Activated gamma-delta T cell treated with anti-CD3 and anti-CD28 coated beads, Interleukin-2, amount 50 U/mL, for 16 hours (primary cell): ENCODE measurements around the gene NHERF2.

Experiments
- DNase-seq: peaks from one replicate; pipeline ENCODE4 v3.0.0-alpha.2; 2020; ENCODE audit warnings: low read depth

Gene NHERF2

DNA sequence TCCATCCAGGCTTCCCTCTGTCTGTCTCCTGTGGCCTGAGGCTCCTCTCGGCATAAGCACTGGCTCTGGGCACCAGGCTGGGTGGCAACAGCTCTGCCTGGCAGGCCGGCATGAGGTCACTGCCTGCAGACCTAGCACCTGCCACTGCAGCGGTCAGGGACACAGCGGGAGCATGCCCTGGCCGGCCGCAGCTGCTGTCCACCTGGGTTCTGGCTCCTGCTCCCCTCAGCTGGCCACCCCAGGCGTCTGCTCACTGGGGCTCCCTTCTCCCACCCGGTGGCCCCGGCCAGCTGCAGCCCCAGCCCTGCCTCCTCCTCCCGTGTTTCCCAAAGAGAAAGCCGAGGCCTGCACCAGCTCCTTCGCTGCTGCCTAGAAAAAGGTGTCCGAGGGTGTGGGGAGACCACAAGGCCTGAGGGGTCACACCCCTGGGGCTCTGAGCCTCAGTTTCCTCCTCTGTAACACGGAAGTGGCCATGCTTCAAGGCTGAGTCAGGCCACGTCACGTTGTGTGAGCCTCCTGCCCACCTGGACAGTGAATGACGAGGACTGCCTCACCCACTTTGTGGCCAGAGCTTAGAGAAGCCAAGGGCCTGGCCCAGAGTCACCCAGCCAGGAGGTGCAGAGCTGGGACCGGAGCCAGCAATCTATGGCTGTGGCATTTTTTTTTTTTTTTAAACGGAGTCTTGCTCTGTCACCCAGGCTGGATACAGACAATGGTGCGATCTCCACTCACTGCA, 14.3 kb downstream of the NHERF2 start:
- DNase-seq = no peak

DNA sequence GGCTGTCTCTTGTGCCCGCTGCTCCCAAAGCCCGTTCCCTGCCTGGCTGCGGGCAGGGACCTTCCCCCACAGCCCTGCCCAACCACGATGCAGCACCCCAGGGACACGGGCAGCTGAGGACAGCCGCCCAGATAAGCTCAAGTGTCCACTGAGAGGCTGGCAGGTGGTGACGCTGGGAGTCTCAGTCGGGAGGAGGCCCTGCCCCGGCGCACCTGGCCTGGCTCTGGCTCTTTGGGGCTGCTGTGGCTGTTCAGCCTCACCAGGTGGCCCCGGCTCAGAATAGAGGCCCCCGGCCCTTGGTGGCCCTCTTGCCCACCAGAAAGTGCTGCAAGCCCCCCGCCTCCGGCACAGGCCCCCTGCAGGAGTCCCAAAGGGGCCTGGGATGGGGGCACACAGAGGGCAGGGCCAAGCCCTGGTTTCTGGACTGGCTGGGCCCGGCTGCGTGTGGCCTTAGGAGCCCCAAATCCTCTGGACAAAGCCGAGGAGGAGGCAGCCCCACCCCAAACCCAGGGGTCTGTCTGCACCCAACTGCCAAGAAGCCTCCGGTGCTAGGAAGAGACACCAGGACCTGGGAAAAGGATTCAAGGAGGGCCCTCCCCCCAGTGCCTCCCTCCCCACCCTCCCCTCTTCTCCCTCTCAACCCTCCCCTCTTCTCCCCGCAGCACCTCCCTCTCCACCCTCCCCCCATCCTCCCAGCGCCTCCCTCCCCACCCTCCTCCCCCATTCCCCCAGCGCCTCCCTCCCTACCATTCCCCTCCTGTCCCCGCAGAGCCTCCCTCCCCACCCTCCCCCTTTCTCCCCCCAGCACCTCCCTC, 15.7 kb downstream of the NHERF2 start:
- DNase-seq = no peak

DNA sequence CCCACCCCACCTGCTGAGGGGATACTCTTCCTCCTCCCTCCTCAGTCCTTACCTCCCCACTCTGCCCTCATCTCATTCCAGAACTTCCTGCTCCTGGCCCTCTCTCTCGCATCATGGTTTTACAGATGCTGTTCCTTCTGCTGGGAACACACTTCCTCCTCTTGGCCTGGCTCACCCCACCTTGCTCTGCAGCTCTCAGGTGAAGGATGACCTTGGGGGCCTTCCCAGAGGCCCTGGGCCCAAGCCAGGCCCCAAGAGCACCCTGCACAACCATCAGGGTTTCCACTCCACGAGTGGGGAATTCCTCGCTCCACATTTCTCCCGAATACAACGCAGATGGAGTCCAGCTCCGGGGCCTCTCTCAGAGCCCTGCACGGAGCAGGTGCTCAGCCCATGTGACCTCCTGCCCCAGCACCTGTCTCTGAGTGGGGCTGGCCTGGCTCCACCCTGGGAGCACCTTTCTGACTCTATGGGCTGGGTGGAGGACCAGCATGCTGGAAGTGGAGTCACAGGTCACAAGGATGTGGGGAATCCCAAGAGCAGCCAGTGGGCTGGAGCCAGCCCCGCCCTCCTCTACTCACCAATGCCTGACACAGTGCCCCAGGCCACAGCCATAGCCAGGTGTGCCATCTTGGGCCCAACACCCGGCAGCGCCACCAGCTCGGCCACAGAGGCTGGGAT, 16.4 kb downstream of the NHERF2 start:
- no peak for DNase-seq

DNA sequence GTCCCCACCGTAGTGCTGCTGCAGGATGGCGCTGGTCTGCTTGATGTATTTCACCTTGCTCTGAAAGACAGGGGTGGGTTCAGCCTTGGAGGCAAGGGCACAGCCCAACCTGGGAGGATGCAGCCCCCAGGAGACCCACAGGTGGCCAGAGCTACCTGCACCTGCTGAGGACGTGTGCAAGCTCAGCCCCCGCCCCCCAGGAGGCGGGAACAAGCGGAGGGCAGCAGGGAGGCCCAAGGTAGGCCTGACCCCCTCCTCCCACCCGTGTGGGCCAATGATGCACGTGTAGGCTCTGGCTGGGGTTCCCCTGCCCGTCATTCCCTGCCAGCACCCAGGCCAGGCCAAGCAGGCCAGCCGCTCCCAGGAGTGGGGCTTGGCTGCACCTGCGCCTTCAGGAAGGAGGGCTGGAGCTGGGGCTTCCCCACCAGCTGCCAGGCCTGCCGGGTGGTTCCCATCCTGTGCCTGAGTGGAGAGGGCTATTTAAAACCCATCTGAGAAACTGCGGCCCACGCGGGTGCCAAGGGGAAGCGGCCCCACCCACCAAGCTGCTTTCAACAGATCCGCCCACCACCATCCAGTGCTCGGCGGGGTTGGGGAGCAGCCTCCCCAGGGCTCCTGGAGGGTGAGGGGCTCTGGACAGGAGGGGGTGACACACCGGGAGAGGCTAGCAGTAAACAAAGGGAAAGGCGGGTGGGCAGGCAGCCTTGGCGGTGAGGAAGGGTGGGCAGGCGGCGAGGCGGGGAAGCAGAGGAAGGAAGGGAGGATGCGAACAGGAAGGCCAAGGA, 17.2 kb downstream of the NHERF2 start:
- DNase-seq = no peak

DNA sequence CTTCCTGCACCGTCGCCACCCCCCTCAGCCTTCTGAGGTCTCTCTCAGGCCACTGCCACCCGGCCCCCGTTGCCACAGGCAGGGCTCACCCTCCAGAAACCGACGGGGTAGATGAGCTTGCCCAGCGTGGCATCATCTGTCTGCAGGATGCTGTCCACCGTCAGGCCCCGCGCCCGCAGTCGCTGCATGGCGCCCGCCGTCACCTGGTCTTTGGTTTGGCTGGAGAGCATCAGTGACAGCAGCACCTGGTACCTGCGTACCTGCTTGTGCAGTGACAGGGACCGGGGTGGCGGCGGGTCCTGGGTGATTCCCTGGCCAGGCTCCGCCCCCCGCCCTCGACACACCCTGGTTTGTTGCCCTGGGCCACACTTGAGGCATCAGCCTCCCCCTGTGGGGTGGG, 17.8 kb downstream of the NHERF2 start:
- no peak for DNase-seq

DNA sequence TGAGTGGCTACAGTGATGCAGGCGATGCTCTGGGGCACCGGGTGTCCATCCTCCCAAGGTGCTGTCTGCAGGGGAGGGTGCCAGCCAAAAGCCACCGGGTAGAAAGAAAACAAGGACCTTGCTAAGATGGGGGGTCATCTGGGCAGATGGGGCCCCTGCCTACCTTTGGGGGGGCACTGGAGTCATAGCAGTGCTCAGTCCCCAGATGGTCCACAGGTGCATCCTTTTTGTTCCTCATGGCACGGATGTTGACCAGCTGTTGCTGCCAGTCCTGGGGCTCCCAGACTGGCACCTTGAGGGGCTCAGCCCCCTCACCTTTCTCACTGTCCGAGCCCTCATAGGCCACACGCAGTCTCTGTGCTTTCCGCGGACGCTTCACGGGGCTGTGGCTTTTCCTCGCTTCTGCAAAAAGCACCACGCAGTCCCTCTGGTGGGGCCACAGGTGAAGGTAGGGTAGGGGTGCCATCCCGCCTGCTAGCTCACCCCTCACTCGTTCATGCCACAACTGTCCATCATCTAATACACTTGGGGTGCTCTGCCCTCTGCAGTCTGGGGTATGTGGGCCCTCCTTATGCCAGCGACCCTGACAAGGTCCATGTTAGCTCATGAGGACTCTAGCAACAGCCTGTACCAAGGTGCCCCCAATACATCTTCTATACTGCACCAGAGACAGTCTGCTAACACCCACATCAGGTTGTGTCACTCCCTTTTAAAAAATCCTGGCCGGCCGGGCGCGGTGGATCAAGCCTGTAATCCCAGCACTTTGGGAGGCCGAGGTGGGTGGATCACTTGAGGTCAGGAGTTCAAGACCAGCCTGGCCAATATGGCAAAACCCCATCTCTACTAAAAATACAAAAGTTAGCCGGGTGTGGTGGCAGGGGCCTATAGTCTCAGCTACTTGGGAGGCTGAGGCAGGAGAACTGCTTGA, 19.5 kb downstream of the NHERF2 start:
- DNase-seq = no peak

DNA sequence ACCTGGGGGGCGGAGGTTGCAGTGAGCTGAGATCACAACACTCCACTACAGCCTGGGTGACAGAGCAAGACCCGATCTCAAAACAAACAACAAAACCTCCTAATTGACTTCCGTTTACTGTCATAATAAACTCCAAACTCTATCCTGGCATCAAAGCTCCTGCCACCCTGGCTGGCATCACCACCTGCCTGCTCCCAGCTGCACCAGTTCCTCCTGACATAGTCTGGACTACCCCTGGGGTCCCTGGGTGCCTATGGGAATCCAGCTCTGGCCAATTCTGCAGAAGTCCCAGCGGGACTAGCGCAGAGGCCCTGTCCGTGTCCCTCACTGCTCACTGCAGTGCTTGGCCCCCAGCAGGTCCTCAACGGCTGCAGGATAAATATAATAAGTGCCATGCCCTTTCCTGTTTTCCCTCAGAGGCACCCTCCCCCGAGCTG, 20.2 kb downstream of the NHERF2 start:
- no peak for DNase-seq

DNA sequence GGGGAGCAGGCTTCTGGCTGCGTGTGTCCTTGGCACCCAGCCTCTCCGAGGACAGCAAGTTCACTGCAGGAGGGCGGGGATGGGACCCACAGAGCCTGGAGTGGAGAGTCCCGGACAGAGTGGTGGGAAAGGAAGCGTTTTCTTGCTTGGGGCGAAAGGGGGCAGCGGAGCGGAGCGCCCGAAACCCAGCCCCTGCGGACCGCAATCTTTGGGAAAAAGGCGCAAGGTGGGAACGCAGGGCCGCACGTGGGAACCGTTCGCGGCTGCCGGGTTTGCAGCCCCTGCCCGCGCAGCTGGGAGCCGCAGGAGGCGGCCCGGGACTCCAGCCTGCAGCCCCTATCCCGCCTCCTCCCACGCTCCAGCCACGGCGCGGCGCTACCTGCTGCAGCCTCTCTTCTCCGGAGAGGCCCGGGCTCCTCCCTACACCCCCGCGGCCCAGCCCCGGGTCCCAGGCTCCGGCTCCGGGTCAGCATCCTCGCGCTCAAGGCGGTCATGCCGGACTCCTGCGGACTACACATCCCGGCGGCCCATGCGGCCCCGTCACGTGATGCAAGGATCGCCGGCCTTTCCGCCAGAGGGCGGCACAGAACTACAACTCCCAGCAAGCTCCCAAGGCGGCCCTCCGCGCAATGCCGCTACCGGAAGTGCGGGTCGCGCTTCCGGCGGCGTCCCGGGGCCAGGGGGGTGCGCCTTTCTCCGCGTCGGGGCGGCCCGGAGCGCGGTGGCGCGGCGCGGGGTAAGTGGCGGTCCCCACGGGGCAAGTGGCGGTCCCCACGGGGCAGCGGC, 20.8 kb downstream of the NHERF2 start, which contains the start of the genes NTHL1 and TSC2:
Gene NTHL1, minus strand, starts transcription at position 505 of the 786 bp plus-strand sequence. Its CDS starts 11 bp downstream, at position 494.
Gene TSC2, plus strand, starts transcription at position 656 of the 786 bp plus-strand sequence. CDS start 631 bp downstream, outside the sequence.
- DNase-seq = peak; percentile 90

DNA sequence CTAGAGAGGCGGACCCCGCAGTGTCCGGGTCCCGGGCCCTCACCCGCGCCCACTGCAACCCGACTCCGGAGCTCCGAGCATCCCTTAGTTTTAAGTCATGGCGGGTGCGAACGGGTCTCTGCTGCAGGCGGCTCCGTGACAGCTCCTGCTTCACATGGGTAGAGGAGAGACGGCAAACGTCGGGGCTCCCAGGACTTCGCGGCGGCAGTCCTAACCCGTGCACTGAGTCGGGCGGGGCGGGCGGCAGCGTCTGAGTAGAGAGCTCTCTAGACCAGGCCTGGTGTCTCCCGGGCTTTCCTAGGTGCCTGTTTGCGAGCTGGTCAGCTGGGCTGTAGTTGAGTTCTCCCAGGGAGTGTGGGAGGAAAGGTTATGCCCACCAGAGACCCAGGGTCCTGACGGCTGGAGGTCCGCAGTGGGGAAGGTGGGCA, 21.4 kb downstream of the NHERF2 start:
- DNase-seq = no peak

DNA sequence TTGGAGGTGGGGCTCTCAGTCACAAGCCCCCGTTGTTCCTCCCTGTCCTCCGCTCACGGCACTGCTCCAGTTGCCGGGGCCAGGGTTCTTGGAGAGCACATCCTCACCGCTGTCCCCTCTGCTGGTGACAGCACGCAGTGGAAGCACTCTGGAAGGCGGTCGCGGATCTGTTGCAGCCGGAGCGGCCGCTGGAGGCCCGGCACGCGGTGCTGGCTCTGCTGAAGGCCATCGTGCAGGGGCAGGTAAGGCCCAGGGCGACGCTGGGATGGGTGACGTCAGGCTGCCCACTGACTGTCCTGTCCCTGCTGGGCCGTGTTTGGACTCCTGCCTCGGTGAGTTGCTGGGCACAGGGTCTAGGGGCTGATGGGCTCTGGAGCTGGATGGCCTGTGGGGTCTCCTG, 26.5 kb downstream of the NHERF2 start:
- DNase-seq = no peak

DNA sequence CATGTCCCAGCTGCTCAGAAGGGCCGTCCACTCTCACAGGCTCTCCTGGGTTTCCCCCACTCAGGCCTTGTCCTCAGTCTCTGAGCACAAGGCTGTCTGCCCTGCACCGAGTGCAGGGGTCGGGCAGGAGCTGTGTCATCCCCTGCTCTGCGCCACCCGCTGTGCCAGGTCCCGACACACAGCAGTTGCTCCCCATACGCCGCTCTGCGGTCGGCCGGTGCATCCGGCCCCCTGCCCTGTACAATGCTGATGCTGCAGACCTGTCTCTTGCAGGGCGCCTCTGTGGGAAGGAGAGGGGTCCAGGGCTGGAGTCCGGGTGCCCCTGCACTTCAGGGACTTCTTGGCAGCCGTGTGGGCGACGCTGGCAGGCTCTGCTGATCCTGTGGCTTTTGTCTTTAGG, 27.2 kb downstream of the NHERF2 start:
- no peak for DNase-seq

DNA sequence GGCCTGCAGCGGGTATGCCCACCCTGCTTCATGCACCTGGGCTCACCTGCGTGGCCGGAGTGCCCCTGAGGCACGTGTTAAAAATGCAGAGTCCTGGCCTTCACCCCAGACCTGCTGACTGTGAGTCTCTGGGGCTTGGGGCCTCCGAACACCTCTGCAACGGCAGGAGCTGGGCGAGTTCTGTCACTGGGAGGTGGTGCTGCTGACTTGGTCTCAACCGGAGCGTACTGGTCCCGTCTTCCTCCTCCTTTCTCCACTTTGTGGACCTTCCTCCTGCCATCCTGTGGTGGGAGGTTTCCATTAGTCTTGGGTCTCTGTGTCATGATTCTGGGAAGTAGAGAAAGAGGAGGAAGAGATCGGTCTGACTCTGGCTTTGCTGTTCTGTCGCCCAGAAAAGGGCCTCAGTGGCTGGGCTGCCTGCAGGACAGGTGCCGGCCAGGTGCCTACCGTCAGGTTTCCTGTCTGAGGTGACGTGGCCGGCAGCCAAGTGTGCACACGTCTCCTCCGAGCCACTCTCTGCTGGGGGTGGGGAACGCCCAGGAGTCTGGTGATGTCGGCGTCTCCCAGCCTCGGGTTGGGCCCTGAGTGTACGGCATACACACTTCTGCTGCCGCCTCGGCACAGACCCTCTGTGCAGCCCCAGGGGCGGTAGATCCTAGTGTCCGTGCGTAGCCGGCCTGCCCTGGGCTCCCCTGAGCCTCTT, 28.0 kb downstream of the NHERF2 start:
- no peak for DNase-seq

DNA sequence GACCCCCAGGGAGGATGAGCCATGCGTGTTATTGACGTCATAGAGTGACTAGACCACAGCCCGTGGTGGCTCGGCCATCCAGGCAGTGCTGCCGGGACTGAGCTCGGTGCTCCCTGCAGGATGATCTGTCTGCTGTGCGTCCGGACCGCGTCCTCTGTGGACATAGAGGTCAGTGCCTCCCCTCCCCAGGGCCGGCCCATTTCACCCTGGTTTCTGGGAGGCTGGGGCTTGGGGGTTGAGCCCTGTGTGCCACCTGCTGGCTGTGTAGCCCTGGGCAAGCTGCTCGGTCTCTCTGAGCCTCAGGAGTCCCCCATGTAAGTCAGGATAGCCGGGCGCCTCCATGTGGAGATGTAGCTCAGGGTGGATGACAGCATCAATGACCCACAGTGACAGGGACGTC, 29.4 kb downstream of the NHERF2 start:
- no peak for DNase-seq

DNA sequence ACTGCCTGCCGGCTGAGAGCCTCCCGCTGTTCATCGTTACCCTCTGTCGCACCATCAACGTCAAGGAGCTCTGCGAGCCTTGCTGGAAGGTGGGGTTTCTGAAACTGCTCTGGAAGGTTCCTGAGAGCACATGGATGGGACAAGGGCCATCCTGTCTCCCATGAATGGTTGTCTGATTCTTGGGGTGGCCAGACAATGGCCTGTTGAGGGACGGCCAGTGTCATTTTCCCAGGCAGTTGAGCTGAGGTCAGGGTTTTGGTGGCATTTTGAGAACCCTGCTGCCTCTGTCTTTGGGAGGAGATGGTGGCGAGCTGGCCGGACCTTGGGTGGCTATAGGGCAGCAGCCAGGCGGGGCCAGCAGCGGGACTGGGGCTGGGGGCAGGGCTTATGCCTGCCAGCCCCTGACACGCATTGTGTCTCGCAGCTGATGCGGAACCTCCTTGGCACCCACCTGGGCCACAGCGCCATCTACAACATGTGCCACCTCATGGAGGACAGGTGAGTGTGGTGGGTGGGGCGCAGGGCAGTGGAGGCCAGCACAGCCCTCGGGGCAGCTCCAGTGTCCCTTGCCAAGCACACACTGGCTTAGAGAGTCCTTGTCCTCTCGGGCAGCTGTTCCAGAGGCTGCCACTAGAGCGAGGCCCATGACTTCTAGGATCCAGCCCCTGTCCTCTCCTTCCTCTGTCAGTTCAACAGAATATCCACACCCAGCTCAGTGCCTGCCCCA, 30.1 kb downstream of the NHERF2 start:
- no peak for DNase-seq

DNA sequence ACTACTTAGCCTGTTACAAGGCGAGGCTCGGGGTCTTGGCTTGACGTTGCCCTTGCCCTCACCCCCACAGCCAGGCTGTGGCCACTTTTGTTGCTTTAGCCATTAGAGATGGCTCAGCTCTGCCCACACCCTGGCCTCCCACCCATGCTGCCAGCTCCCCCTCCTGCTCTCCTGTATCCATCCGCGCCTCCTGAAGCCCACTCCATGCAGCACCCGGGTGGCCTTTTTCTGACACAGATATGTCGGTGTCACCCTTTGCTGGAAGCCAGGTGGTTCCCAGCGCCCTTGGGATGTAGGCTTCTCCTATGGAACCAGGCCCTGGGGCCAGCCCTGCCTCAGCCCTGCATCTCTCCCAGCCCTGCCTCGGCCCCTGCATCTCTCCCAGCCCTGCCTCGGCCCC, 30.7 kb downstream of the NHERF2 start:
- no peak for DNase-seq

DNA sequence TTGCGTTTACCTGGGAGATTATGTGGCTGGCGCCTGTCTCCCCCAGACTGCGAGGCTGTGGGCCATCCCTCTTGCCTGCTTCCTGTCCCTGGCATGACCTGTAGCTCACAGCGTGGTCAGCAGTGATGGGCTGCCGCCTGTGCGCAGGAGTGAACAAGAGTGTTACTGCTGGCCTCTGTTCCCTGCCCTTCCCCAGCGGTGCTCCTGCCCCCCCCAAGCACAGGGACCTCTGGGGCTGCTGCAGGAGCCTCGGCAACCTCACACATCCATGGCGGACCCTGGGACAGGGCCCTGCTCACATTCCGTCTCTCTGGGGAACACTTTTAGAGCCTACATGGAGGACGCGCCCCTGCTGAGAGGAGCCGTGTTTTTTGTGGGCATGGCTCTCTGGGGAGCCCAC, 31.7 kb downstream of the NHERF2 start:
- DNase-seq = no peak

DNA sequence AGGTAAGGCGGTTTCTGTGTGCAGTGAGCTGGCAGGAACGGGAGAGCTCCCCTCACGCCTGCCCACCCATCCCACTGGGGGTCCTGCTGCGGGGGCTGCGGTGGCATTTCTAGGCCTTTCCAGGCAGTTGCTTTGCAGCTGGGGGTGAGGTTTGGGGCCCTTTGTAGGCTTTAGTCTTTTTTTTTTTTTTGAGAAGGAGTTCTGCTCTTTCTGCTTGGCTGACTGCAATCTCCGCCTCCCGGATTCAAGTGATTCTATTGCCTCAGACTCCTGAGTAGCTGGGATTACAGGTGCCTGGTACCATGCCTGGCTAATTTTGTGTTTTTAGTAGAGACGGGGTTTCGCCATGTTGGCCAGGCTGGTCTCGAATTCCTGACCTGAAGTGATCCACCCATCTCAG, 32.2 kb downstream of the NHERF2 start:
- DNase-seq = no peak

DNA sequence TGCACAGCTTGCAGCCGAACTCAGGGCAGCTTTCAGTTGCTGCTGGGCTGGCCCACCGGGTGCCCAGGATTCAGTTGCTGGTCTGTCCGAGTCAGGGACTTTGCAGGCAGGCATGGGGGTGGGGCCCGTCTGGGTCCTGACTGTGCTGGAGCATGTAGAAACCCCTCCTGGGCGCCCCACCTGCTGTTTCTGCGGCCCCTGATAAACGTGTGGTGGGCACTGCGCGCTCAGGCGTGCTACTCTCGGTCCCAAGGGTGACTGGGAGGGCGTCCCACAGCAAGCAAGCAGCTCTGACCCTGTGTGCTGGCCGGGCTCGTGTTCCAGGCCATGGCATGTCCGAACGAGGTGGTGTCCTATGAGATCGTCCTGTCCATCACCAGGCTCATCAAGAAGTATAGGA, 33.6 kb downstream of the NHERF2 start:
- no peak for DNase-seq

DNA sequence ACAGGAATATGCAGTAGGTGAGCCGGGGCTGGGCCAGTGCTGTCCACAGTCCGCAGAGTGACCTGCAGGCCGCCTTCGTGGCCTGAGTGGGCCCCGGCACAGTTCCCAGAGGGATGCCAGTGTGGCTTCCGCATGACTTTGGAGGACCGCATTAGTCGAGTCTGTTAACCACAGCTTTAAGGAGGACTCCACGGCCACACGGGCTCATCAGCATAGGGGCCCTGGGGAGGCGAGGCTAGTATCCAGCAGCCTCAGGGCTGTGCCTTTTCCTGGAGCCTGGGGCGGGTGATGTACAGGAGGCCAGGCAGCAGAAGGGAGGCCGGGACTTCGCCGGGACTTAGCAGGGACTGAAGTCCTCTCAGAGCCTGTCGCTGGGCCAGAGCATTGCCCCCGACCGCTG, 34.3 kb downstream of the NHERF2 start:
- DNase-seq = no peak
